Epithelial cell of proximal tubule (primary cell): Measurements from ENCODE around the gene RDH5. TPM values are rescaled to one million over a fixed set of nuclear protein-coding genes. Genes with fewer than 3 reads are reported as not detected.

Experiments used
- DNase-seq: peaks from one replicate; pipeline ENCODE4 v3.0.0-alpha.2; 2011; ENCODE audit warnings: low read depth
- H3K4me3 ChIP-seq: 2 replicates; pipeline ENCODE4 v1.5.1; 2011; ENCODE audit warnings: low read depth, mild to moderate bottlenecking, low read length
- total RNA-seq: library from RNA; depleted of rRNA; stranded (reverse); fragments of >200 nt; gene quantifications from 2 replicates; pipeline ENCODE4 v1.2.3, GENCODE V29; 2015
- TF ChIP-seq, protein P1 (sequence below): conservative IDR thresholded peaks from 2 replicates; pipeline ENCODE4 v1.5.1; 2012; ENCODE audit warnings: low read depth, mild to moderate bottlenecking, low read length

Gene RDH5
- total RNA-seq, 1 donor from 2014 or later, result 2.5 TPM

DNA sequence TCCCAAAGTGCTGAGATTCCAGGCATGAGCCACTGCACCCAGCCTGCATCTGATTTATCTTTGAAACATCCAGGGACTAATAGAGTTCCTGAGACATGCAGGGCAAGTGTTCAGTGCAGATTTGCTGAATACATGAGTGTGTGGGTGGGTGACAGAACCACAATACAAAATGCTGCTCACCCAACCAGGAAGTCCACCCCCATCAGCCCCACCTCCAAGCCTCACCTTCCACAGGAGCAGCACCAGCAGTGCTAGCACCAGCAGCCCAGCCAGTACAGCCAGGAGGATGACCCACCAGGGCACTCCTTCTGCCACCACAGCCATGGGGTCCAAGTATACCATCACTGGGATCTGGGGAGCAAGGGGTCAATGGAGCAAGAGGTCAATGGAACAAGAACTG is 32.4 kb upstream of the RDH5 start:
- DNase-seq, result no peak
- TF ChIP-seq, protein P1, sequence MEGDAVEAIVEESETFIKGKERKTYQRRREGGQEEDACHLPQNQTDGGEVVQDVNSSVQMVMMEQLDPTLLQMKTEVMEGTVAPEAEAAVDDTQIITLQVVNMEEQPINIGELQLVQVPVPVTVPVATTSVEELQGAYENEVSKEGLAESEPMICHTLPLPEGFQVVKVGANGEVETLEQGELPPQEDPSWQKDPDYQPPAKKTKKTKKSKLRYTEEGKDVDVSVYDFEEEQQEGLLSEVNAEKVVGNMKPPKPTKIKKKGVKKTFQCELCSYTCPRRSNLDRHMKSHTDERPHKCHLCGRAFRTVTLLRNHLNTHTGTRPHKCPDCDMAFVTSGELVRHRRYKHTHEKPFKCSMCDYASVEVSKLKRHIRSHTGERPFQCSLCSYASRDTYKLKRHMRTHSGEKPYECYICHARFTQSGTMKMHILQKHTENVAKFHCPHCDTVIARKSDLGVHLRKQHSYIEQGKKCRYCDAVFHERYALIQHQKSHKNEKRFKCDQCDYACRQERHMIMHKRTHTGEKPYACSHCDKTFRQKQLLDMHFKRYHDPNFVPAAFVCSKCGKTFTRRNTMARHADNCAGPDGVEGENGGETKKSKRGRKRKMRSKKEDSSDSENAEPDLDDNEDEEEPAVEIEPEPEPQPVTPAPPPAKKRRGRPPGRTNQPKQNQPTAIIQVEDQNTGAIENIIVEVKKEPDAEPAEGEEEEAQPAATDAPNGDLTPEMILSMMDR, result no peak
- no peak overlapping the region for H3K4me3 ChIP-seq

DNA sequence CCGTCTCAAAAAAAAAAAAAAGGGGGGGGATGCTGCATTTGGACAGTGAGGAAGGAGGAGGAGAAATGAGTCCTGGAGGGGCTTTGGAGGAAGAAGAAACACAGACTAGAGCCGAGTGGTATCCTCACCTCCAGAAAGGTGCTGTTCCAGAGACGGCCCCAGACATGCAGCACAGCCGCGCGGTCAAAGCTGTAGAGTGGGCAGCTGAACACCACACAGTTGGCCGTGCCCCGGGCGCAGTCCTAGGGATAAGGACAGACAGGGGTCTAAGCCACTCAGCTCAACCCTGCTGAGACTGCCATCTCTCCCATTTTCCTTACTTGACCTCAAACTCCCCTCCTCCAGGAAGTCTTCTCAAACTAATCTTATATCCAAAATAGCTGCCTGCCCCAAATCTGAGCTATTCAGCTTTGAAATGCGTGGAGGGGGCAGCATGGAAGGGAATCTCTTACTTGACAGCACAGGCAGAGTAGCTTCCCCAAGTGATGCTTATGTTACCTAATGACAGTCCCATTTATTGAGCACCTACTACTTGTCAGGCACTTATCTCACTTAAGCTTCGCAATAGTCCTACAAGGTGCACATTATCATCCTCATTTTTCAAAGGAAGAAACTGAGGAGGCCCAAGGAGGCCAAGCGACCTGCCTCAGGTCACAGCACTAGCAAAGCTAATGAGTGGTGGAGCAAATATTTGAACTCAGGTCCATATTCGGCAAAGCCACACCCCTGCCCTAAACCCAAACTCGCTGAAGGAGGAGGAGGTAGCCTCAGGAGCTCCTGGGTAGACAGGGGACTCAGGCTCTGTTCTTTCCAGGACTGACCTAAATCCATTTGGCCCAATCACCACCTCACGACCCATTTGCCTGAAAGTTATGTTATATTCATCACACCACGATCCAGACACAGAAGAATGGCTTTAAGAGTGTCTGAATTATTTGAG is 31.2 kb upstream of the RDH5 start:
- no peak for DNase-seq
- TF ChIP-seq, protein P1, result no peak
- H3K4me3 ChIP-seq, result no peak overlapping the region

DNA sequence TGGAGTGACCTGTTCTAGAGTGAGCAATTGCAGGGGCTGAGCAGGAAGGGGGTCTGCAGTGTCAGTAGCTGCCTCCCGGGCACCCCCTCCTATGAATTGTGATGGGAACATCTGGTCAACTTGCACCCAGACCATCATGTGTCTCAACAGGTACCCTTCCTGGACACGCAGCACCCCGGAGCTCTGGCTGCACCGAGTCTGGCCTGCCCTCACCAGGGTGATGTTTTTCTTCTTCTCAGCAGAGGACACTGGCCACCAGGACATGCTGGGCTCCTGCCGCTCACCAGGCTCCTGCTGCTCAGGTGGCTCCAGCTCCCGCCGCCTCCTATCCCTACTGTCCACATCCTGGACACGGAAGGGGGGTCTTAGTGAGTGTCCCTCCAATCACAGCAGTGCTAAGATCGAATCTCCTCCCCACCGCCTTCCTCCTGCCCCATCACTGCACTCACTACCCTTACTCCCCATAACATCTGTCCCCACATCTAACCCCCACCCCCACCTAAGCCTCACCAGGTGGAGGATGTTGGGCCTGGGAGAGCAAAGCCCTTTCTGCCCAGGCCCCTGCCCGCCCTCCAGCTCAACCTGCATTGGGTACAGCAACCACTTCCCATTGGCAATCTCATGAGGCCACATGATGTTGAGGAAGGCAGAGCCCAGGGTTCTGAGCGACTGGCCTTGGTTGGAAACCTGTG is 27.4 kb upstream of the RDH5 start:
- TF ChIP-seq, protein P1, result no peak
- no peak for DNase-seq
- no peak overlapping the region for H3K4me3 ChIP-seq

DNA sequence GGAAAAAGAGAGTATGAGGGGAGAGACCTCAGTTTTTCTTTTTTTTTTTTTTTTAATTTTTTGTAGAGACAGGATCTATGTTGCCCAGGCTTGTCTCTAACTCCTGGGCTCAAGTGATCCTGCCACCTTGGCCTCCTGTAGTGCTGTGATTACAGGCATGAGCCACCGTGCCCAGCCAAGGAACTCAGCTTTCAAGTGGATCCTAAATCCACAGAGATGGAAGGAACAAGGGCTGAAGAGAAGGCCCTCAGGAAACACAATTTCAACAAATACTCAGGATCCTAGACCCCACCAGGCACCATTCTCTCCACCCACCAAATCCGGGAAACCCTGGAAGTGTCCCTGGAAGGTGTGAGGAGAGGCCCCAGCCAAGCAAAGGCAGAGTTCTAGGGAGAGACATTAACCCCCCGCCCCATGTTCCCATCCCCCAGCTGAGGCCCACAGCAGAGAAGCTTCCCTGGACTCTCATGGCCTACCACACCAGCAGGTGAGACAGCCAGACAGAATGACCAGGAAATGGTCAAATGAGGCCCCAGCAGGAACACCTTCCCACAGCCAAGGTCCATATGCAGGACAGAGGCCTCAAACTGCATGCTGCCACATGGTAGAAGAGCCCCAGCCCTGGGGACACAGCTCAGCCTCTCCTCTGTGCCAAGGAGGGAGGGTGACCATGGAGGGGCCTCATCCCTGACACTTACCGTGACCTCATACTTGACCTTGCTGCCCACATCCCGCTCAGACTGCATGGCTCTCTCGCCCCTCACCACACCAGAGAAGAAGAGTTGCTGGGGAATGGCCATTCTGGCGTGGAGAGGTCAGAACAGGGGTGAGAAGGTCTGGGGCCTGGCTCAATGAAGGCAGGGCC is 26.6 kb upstream of the RDH5 start:
- no peak for DNase-seq
- no peak overlapping the region for H3K4me3 ChIP-seq
- TF ChIP-seq, protein P1, result no peak

DNA sequence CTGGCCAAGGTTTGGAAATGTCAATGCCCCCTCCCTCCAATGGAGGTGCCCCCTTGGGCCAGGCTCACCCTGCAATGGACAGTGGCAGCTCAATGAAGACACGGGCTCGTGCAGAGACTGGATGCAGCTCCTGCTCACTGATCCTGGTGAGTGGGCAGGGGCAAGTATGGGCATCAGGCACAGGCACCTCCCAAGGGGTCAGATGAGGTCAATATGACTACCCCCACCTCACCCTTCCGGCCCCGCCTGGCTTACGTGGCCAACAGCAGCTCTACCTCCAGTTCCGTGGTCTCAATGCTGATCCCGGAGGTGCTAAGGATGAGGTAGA is 26.0 kb upstream of the RDH5 start:
- TF ChIP-seq, protein P1, result no peak
- no peak for DNase-seq
- no peak overlapping the region for H3K4me3 ChIP-seq

DNA sequence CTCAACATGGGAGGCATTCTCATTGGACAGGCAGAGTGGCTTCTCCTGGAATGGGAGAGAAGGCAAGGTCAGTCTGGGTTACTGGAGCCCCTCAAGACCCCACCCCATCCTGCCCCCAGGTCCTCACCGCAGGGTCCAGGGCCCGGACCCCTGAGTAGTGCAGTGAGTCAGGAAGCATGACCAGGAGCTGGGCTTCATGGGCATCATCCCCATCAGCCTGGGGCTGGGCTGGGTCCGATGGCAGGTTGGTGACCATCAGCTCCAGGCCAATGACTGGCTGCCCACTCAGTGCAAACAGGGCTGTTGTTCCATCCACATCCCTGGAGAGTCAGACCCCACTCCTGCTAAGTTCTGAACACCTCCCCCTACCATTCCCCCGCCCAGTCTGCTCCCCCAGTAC is 25.5 kb upstream of the RDH5 start:
- TF ChIP-seq, protein P1, result no peak

More for the DNA sequence above, 25.5 kb upstream of the RDH5 start:
- DNase-seq, result no peak
- H3K4me3 ChIP-seq, result no peak overlapping the region
